ENCODE data around the gene HGFAC. TPM values are rescaled to one million over a fixed set of nuclear protein-coding genes. Genes with fewer than 3 reads are reported as not detected.
A peak's percentile ranks its signal among the peaks of the same experiment; 100 is the strongest.

HGFAC gene
- total RNA-seq, 1 experiment from 2014 or later, result 1.3 TPM

DNA sequence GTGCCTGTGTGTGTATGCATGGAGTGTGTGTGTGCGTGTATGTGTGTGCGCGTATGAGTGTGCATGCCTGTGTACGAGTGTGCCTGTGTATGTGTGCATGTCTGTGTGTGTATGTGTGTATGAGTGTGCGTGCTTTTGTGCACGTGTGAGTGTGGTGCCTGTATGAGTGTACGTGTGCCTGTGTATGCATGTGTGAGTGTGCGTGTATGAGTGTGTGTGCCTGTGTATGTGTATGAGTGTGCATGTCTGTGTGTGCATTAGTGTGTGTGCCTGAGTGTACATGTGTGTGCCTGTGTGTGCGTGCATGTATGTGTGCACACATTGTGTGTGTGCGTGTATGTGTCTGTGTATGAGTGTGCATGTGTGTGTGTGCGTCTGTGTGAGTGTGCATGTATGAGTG, 27.0 kb downstream of the HGFAC start:
- Histone ChIP-seq H3K4me3 (no peak overlapping the region), H3K9me2 (ENCODE audit: insufficient read depth) (no peaks in the 10 kb centered on the region), H2AFZ (no peak overlapping the region), H3F3A (ENCODE audit: insufficient read depth, low read depth) (peaks cover 12% of the 10 kb centered on the region; the same call in 1 of the 2 replicates), H3K27me3 (ENCODE audit: insufficient read depth, low read depth) (no peaks in the 10 kb centered on the region; the same call in 1 of the 2 replicates), H3K4me1 (replicated peaks; ENCODE audit: insufficient read depth) (no peaks in the 10 kb centered on the region), H3K4me2 (no peak overlapping the region), H3K79me2 (ENCODE audit: low read depth) (no peaks in the 10 kb centered on the region), H3K27ac (no peak overlapping the region), H3K9me3 (ENCODE audit: insufficient read depth, low read depth) (0 out of 2 replicates have a peak, but pooled peaks cover 6% of the 10 kb centered on the region), H4K20me1 (ENCODE audit: insufficient read depth) (no peaks in the 10 kb centered on the region), H3K36me3 (ENCODE audit: low read depth) (no peaks in the 10 kb centered on the region)
- DNase-seq, result no peak
- intact Hi-C loops (cut with micrococcal nuclease; ENCODE audit: unreplicated experiment), result no loop called here
- TF ChIP-seq, protein P1, sequence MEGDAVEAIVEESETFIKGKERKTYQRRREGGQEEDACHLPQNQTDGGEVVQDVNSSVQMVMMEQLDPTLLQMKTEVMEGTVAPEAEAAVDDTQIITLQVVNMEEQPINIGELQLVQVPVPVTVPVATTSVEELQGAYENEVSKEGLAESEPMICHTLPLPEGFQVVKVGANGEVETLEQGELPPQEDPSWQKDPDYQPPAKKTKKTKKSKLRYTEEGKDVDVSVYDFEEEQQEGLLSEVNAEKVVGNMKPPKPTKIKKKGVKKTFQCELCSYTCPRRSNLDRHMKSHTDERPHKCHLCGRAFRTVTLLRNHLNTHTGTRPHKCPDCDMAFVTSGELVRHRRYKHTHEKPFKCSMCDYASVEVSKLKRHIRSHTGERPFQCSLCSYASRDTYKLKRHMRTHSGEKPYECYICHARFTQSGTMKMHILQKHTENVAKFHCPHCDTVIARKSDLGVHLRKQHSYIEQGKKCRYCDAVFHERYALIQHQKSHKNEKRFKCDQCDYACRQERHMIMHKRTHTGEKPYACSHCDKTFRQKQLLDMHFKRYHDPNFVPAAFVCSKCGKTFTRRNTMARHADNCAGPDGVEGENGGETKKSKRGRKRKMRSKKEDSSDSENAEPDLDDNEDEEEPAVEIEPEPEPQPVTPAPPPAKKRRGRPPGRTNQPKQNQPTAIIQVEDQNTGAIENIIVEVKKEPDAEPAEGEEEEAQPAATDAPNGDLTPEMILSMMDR (conservative IDR thresholded peaks at IDR 0.05), result no peak
- no peak for TF ChIP-seq EZH2 (IDR thresholded peaks at IDR 0.05; ENCODE audit: low read depth)
- ChIA-PET POLR2A (ENCODE audit: unreplicated experiment) (no interaction called here), CTCF (no interaction called here)
- no TSS peak for BruUV-seq (replicated peaks)

DNA sequence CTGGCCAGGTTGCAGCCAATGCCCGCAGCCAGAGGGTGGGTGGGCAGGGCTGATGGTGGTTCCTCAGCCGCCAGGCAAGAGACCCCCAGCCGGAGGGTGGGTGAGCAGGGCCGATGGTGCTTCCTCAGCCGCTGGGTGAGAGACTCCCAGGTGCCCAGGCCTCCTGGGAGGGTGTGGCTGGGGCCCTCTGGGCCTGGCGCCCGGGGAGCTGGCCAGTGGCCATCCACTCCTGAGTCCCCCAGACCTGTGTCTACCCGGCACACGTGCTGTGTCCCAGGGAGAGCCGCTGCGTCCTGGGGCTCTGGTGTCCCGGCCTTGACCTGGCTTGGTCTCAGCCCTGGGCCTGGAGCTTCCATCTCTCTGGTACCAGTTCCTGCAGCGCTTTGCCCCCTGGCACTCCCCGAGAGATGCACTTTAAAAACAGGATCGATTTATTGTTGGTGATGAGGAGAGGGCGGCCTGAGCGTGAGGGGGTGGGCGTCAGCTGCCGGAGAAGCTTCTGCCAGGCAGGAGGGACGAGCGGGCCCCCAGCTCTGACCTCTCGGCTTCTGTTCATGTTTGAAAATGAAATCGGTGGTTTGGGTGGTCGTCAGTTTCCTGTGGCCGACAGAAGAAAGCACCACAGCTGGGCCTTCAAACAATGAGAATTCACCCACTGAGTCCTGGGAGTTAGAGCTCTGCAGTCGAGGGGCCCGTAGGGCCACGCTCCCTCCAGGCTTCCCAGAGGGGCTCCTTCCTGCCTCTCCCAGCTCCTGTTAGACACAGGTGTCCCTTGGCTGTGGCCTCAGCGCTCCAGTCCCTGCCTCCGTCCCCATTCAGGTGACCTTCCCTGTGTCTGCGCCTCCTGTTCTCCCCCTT, 27.8 kb downstream of the HGFAC start:
- DNase-seq, result no peak
- TF ChIP-seq, protein P1 (conservative IDR thresholded peaks at IDR 0.05), result no peak
- TF ChIP-seq EZH2 (IDR thresholded peaks at IDR 0.05; ENCODE audit: low read depth), result no peak
- no peak overlapping the region for H3K27ac ChIP-seq
- ChIA-PET POLR2A (ENCODE audit: unreplicated experiment) (interaction anchor here (0.6 kb wide), 1 partner anchor 422 kb away, joined by 7 read pairs; no protein-coding TSS in a partner anchor), CTCF (no interaction called here)
- no peaks in the 10 kb centered on the region for H3K36me3 ChIP-seq (ENCODE audit: low read depth)
- no peaks in the 10 kb centered on the region for H3K4me1 ChIP-seq (replicated peaks; ENCODE audit: insufficient read depth)
- 0 out of 2 replicates have a peak, but pooled peaks cover 6% of the 10 kb centered on the region for H3K9me3 ChIP-seq (ENCODE audit: insufficient read depth, low read depth)
- no peaks in the 10 kb centered on the region for H3K79me2 ChIP-seq (ENCODE audit: low read depth)
- no peaks in the 10 kb centered on the region; the same call in 1 of the 2 replicates for H3K27me3 ChIP-seq (ENCODE audit: insufficient read depth, low read depth)
- no peak overlapping the region for H2AFZ ChIP-seq
- H3K4me2 ChIP-seq, result no peak overlapping the region
- intact Hi-C loops (cut with micrococcal nuclease; ENCODE audit: unreplicated experiment), result no loop called here
- peaks cover 12% of the 10 kb centered on the region; the same call in 1 of the 2 replicates for H3F3A ChIP-seq (ENCODE audit: insufficient read depth, low read depth)
- no peaks in the 10 kb centered on the region for H4K20me1 ChIP-seq (ENCODE audit: insufficient read depth)
- BruUV-seq (replicated peaks), result no TSS peak
- H3K4me3 ChIP-seq, result no peak overlapping the region
- no peaks in the 10 kb centered on the region for H3K9me2 ChIP-seq (ENCODE audit: insufficient read depth)

DNA sequence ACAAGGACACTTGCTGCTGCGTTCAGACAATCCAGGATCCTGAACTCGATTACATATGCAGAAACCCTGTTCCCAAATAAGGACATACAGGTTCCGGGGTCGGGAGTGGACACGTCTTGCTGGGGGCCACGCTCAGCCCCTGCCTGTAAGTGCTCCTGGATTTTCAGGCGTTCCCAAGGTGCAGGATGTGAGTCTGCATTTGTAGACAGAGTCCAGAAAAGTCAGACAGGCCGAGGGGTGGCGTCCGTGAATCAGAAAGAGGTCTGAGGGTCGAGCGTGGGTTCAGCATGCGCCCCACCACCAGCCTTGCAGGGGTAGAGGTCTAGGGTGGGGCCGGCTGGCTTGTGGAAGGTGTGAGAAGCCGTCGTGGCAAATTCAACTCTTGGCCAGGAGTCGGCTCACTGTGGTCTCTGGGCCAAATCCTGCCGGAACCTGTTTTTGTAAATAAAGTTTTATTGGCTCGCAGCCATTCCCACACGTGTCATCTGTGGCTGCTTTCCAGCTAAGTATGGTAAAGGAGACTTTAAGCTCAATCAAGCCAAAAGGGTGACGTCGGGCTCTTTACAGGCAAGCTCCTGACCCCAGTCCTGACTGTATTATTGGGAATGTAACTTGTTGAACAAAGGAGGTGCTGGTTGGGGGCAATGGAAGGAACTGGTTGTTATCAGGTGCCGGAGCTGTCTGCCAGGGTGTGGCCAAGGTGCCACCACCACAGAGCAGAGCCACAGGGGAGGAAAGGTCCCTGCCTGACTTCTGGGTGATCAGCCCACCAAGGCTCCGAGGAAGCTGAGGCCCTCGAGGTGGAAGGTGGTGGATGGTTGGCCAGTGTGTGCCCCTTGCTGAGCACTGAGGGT, 28.7 kb downstream of the HGFAC start:
- Histone ChIP-seq H4K20me1 (ENCODE audit: insufficient read depth) (no peaks in the 10 kb centered on the region), H3F3A (ENCODE audit: insufficient read depth, low read depth) (peaks cover 12% of the 10 kb centered on the region; the same call in 1 of the 2 replicates), H3K4me1 (replicated peaks; ENCODE audit: insufficient read depth) (no peaks in the 10 kb centered on the region), H3K4me2 (no peak overlapping the region), H2AFZ (no peak overlapping the region), H3K27ac (no peak overlapping the region), H3K9me3 (ENCODE audit: insufficient read depth, low read depth) (0 out of 2 replicates have a peak, but pooled peaks cover 6% of the 10 kb centered on the region), H3K36me3 (ENCODE audit: low read depth) (no peaks in the 10 kb centered on the region), H3K27me3 (ENCODE audit: insufficient read depth, low read depth) (no peaks in the 10 kb centered on the region), H3K4me3 (no peak overlapping the region), H3K79me2 (ENCODE audit: low read depth) (no peaks in the 10 kb centered on the region), H3K9me2 (ENCODE audit: insufficient read depth) (no peaks in the 10 kb centered on the region)
- intact Hi-C loops (cut with micrococcal nuclease; ENCODE audit: unreplicated experiment), result no loop called here
- ChIA-PET CTCF (no interaction called here), POLR2A (ENCODE audit: unreplicated experiment) (interaction anchor here (0.6 kb wide), 1 partner anchor 423 kb away, joined by 7 read pairs; no protein-coding TSS in a partner anchor)
- no TSS peak for BruUV-seq (replicated peaks)
- DNase-seq, result peak in 1 of 2 experiments; percentile 47
- TF ChIP-seq, protein P1 (conservative IDR thresholded peaks at IDR 0.05), result no peak
- TF ChIP-seq EZH2 (IDR thresholded peaks at IDR 0.05; ENCODE audit: low read depth), result no peak

Measured in PC-9 (cell line).